NCI-H524 (cell line): ENCODE results near the gene ANXA10.
"Not testable (repeated sequence)": the region's sequence is repeated elsewhere in the genome, so short reads cannot be mapped to it uniquely, and the experiment has no call there.

Experiments used
- DNase-seq, 2 experiments: peaks; one replicate each; lab custom pipeline; 2025; lab: John Stamatoyannopoulos, UW

The ANXA10 gene, protein sequence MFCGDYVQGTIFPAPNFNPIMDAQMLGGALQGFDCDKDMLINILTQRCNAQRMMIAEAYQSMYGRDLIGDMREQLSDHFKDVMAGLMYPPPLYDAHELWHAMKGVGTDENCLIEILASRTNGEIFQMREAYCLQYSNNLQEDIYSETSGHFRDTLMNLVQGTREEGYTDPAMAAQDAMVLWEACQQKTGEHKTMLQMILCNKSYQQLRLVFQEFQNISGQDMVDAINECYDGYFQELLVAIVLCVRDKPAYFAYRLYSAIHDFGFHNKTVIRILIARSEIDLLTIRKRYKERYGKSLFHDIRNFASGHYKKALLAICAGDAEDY

DNA sequence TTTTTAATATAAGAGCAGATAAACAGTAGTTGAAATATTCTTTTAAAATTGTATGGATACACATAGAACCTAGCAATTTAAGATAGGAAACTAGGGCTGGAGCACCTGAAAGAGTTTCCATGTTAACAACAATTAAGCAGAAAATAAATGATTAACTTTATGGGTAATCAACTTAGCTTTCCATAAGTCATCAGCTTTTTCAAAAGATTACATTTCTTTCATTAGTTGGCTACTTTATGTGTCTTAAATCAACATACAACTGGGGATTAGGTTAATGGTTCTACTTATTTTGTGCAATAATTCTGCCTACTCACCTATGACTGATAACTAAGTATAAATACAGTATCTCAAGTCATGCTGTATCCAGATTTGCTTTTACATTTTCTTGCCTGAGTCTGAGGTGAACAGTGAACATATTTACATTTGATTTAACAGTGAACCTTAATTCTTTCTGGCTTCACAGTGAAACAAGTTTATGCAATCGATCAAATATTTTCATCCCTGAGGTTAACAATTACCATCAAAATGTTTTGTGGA is at the start of gene ANXA10:
TSS of gene ANXA10 (plus strand) at position 362 of the 537 bp plus-strand sequence. CDS start at position 526, 164 bp downstream.
- DNase-seq: no peak

- peak in 1 of 2 experiments; percentile 0 for DNase-seq
These were observed 47.0 kb upstream of the ANXA10 start for GRCh38 chr4:168045354-168045753.

DNA sequence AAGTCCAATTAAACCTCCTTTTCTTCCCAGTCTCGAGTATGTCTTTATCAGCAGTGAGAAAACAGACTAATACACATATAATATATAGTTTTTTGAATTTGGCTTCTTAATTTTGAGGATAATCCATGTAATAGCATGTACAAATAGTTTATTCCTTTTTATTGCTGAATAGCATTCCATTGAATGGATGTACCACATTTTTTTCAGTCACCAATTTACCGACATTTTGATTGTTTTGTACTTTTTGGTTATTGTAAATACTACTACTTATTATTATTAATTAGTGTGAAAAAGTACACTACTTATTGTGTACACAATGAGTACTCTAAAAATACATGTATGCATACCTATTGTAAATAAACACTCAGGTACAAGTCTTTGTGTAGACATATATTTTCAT is 42.3 kb upstream of the ANXA10 start:
- DNase-seq: no peak

DNA sequence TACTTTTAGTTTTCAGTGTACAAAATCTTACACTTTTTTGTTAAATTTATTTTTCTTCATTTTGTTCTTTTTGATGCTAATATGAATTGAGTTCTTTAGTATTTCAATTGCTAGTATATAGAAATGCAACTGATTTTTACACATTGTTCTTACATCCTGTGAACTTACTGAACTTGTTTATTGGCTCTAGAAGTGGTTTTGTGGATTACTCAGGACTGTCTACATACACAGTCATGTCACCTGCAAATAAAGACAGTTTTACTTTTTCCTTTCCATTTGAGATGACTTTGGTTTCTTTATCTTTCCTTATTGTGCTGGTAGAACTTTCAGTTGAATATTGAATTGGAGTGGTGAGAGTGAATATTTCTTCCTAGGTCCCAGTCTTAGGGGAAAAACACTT is 40.8 kb upstream of the ANXA10 start:
- DNase-seq: no peak

- no peak for DNase-seq
These were observed 34.9 kb upstream of the ANXA10 start for GRCh38 chr4:168057412-168057811.

GRCh38 chr4:168059251-168059650 is 33.1 kb upstream of the ANXA10 start:
- no peak for DNase-seq

DNA sequence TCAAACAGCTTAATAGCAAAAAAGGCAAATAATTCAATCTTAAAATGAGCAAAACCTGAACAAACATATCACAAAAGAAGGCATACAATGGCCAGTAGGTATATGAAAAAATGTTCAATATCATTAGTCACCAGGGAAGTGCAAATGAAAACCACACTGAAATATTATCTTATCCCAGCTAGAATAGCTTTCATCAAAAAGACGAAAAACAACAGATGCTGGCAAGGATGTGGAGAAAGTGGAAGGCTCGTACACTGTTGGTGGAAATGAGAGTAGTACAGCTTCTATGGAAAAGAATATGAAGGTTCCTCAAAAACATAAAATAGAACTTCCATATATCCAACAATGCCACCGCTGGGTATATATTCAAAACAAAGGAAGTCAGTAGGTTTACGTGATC is 29.3 kb upstream of the ANXA10 start:
- DNase-seq: no peak

DNA sequence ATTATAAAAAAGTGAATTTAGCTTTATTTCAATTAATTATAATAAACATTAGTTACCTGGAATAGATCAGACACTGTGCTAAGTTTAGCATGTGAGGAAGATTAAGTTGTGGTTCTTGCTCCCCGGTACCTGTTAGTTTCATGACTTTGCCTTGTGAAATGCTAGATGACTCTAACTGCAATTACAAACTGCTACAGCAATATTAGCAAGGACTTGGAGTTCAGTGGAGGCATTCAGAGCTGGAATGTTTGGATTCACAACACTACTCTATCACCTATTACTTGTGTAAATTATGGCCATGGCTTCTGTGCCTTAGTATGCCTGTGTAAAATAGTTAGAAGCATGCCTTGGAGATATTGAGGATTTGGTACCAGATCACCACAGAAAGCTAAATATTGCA is 21.4 kb upstream of the ANXA10 start:
- DNase-seq: no peak

- no peak for DNase-seq
These were observed 21.0 kb upstream of the ANXA10 start for GRCh38 chr4:168071304-168071703.

GRCh38 chr4:168074861-168075260 is 17.5 kb upstream of the ANXA10 start:
- no peak for DNase-seq

GRCh38 chr4:168076989-168077725 is 15.2 kb upstream of the ANXA10 start:
- peak; percentile 34 to 46 for DNase-seq

DNA sequence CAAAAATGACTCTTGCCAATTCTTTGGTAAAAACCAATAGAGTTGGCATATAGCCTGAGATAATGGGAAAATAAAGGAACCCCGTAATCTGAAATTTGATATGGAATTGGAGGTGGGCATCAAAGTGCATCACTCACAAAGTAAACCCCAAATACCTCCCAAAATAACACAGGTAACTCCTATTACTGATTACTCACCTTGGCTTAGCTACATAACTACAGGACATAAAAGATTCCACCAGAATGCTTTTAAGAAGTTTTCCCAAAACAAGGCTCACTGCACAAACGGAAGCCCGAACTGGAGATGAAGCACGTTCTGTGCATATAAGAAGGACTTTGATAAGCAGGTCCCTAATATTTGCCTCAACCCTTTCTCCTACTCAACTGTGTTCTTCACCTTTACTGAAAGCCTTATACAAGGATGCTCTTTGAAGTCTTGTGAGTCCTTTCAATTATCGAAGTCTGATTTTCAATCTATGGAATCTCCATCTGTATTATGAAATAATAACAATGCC is 14.6 kb upstream of the ANXA10 start:
- DNase-seq: no peak

GRCh38 chr4:168082379-168082778 is 10.0 kb upstream of the ANXA10 start:
- no peak for DNase-seq

- DNase-seq: no peak
These were observed 3.6 kb downstream of the ANXA10 start for GRCh38 chr4:168095776-168096406.

DNA sequence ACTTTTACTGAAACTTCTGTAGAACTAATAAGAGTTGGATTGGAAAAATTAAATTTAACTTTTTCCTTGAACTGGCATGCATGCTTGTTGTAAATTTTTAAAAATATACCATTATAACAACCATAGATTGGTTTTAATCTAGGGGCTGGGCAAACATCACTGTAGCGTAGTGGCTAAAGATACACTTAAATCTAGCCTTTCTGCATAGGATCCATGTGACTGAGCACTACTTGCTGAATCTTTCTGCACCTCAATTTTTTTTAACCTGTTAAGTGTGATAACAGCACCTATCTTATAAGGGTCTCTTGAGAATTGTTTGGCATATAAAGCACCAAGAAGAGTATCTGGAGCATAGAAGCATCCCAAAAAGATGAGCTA is 4.1 kb downstream of the ANXA10 start:
- DNase-seq: no peak

DNA sequence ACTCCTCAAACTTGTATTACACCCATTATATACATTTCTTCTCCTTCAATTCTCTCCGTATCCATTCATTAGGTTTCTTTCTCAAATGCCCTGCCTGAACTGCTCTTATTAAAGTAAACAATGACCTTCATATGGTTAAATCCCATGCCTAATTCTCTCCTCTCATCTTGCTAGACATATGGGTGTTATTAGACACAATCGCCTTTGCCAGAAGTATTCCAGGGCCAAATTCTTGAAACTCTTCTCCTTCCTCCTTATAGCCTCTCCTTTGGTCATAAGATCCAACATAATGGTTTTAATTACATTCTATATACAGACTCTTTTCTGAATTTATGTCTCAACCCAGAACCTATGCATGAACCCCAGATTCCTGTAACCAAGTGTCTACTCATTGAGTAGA is 4.8 kb downstream of the ANXA10 start:
- DNase-seq: no peak

DNA sequence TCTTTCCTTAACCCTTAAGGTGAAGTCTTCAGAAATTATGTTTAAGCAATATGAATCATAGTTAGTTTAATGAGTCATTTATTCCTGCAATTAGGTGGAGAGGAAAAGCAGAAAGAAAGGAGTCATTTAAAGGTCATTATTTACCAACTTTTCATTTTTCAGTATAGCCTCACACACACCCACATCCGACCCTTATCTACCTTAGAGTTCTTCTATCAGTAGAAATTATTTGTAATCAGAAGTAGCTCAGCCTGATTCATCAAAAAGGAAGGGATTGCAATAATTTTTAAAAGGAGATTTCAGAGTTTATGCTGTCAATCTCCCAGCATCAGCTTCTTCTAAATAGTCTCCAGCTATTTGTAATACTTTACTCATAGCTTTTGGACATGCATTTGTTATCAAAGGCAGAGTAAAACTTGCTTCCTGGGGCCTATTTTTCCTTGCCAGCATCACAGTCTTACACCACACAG is 5.9 kb downstream of the ANXA10 start:
- no peak for DNase-seq

DNA sequence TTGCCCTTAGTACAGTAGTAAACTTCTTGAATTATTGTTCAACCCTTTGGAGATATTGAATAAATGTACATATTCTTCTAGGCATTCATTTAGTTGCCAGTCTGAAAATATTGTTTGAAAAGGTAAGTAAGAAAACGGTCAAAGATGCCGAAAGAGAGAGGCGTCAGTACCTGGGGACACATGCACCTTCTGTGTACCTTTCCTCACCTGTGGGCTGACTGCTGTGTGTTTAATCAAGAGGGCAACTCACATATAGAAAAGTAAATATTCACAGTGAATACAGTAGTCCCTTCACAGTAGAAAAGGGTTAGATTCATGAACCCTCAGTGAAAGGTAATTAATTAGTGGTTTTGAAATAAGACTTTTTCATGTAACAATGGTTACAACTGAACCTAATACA is 6.9 kb downstream of the ANXA10 start:
- no peak for DNase-seq

DNA sequence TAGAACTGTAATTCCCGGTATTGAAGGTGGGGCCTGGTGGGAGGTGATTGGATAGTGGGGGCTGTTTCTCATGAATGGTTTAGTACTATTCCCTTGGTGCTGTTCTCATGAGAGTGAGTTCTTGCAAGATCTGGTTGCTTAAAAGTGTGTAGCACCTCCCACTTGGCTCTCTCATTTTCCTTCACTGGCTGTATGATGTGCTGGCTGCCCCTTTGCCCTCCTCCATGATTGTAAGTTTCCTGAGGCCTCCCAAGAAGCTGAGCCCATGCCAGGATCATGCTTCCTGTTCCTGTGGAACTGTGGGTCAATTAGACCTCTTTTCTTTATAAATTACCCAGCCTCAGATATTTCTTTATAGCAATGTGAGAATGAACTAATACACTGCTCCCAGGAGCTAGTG is 8.7 kb downstream of the ANXA10 start:
- no peak for DNase-seq

GRCh38 chr4:168102403-168102802 is 10.1 kb downstream of the ANXA10 start:
- DNase-seq: no peak

DNA sequence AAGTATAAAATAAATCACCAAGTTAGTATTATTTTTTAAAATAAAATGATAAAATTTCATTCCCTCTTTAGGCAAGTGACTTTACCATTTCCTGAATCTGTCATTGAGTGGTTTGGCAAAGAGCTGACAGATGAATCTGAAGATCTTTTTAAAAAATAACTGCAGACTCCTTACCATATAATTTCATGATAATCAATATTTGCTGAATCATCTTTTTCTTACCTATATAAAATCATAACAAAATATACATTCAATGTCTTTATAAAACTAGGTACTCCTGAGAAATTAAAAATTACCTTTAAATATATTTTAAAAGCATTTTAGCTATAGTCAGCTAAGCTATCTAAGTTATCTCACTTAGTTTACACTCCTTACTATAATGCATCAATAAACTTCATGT is 17.2 kb downstream of the ANXA10 start:
- no peak for DNase-seq

- not testable (repeated sequence) for DNase-seq
These were observed 20.7 kb downstream of the ANXA10 start for GRCh38 chr4:168113059-168113458.
